ENCODE results near the gene CDCA3.
"Not testable (repeated sequence)": the region's sequence is repeated elsewhere in the genome, so short reads cannot be mapped to it uniquely, and the experiment has no call there.

The CDCA3 gene

GRCh38 chr12:6869049-6870021 is 18.2 kb upstream of the CDCA3 start:
- no peak for ATAC-seq (replicated peaks; ENCODE audit: extremely low read depth, poor library complexity, severe bottlenecking)
- H3K9me3 Mint-ChIP-seq, result no peaks in the 10 kb centered on the region
- peak overlapping the region; percentile 84 for H3K27ac Mint-ChIP-seq (ENCODE audit: low read depth)
- DNase-seq (ENCODE audit: low spot score in 2 of 2), result peak; percentile 78 to 87
- H3K36me3 Mint-ChIP-seq (ENCODE audit: insufficient read depth), result peaks cover 31% of the 10 kb centered on the region
- no peaks in the 10 kb centered on the region for H3K27me3 Mint-ChIP-seq
- peaks cover 54% of the 10 kb centered on the region for H3K4me1 Mint-ChIP-seq
- peak overlapping the region; percentile 84 for H3K4me3 Mint-ChIP-seq

- H3K4me1 Mint-ChIP-seq, result peaks cover 50% of the 10 kb centered on the region
- no peaks in the 10 kb centered on the region for H3K9me3 Mint-ChIP-seq
- DNase-seq (ENCODE audit: low spot score in 2 of 2) (peak in 1 of 2 donors; percentile 23), ATAC-seq (replicated peaks; ENCODE audit: extremely low read depth, poor library complexity, severe bottlenecking) (no peak)
- H3K36me3 Mint-ChIP-seq (ENCODE audit: insufficient read depth), result peaks cover 31% of the 10 kb centered on the region
- no peaks in the 10 kb centered on the region for H3K27me3 Mint-ChIP-seq
- H3K4me3 Mint-ChIP-seq, result peak overlapping the region; percentile 84
- peak overlapping the region; percentile 84 for H3K27ac Mint-ChIP-seq (ENCODE audit: low read depth)
Observed at GRCh38 chr12:6868211-6869048, 17.3 kb upstream of the CDCA3 start.

- Mint-ChIP-seq H3K4me1 (peaks cover 45% of the 10 kb centered on the region), H3K9me3 (no peaks in the 10 kb centered on the region), H3K27me3 (no peaks in the 10 kb centered on the region), H3K36me3 (ENCODE audit: insufficient read depth) (peaks cover 30% of the 10 kb centered on the region), H3K4me3 (peak within 1 kb of the TSS; percentile 84), H3K27ac (ENCODE audit: low read depth) (peak within 1 kb of the TSS; percentile 84)
- DNase-seq (ENCODE audit: low spot score in 2 of 2) (peak; percentile 38 to 49), ATAC-seq (replicated peaks; ENCODE audit: extremely low read depth, poor library complexity, severe bottlenecking) (peak; percentile 72)
Observed at GRCh38 chr12:6867413-6868210, 16.5 kb upstream of the CDCA3 start, which contains the start of gene TPI1. Gene TPI1, plus strand, starts transcription at chr12:6867531. Its CDS starts 36 bp downstream, at chr12:6867567.

- Mint-ChIP-seq H3K9me3 (no peaks in the 10 kb centered on the region), H3K27me3 (no peaks in the 10 kb centered on the region), H3K36me3 (ENCODE audit: insufficient read depth) (peaks cover 31% of the 10 kb centered on the region), H3K27ac (ENCODE audit: low read depth) (peak overlapping the region; percentile 84), H3K4me3 (peak overlapping the region; percentile 84), H3K4me1 (peaks cover 38% of the 10 kb centered on the region)
- ATAC-seq (replicated peaks; ENCODE audit: extremely low read depth, poor library complexity, severe bottlenecking) (peak; percentile 4), DNase-seq (ENCODE audit: low spot score in 2 of 2) (no peak)
Observed at GRCh38 chr12:6866920-6867412, 15.9 kb upstream of the CDCA3 start.

- Mint-ChIP-seq H3K27me3 (no peaks in the 10 kb centered on the region), H3K9me3 (no peaks in the 10 kb centered on the region), H3K4me1 (peaks cover 32% of the 10 kb centered on the region), H3K36me3 (ENCODE audit: insufficient read depth) (peaks cover 32% of the 10 kb centered on the region), H3K4me3 (peak overlapping the region; percentile 84), H3K27ac (ENCODE audit: low read depth) (no peak overlapping the region)
- no peak for DNase-seq (ENCODE audit: low spot score in 2 of 2)
- no peak for ATAC-seq (replicated peaks; ENCODE audit: extremely low read depth, poor library complexity, severe bottlenecking)
Observed at GRCh38 chr12:6866163-6866919, 15.3 kb upstream of the CDCA3 start.

GRCh38 chr12:6865307-6865706 is 14.2 kb upstream of the CDCA3 start:
- peaks cover 24% of the 10 kb centered on the region for H3K4me1 Mint-ChIP-seq
- not testable (repeated sequence) for DNase-seq (ENCODE audit: low spot score in 2 of 2); ATAC-seq (replicated peaks; ENCODE audit: extremely low read depth, poor library complexity, severe bottlenecking); H3K27ac Mint-ChIP-seq (ENCODE audit: low read depth); H3K27me3 Mint-ChIP-seq; H3K9me3 Mint-ChIP-seq
- H3K36me3 Mint-ChIP-seq (ENCODE audit: insufficient read depth), result peaks cover 38% of the 10 kb centered on the region
- H3K4me3 Mint-ChIP-seq, result peak overlapping the region; percentile 84

- ATAC-seq (replicated peaks; ENCODE audit: extremely low read depth, poor library complexity, severe bottlenecking) (no peak), DNase-seq (ENCODE audit: low spot score in 2 of 2) (no peak)
- no peaks in the 10 kb centered on the region for H3K9me3 Mint-ChIP-seq
- H3K27me3 Mint-ChIP-seq, result no peaks in the 10 kb centered on the region
- H3K4me3 Mint-ChIP-seq, result no peak overlapping the region
- H3K36me3 Mint-ChIP-seq (ENCODE audit: insufficient read depth), result peaks cover 35% of the 10 kb centered on the region
- H3K4me1 Mint-ChIP-seq, result peaks cover 8% of the 10 kb centered on the region
- H3K27ac Mint-ChIP-seq (ENCODE audit: low read depth), result no peak overlapping the region
Observed at GRCh38 chr12:6863586-6864321, 12.7 kb upstream of the CDCA3 start.

- H3K4me1 Mint-ChIP-seq, result peaks cover 1% of the 10 kb centered on the region
- ATAC-seq (replicated peaks; ENCODE audit: extremely low read depth, poor library complexity, severe bottlenecking) (no peak), DNase-seq (ENCODE audit: low spot score in 2 of 2) (no peak)
- H3K36me3 Mint-ChIP-seq (ENCODE audit: insufficient read depth), result peaks cover 36% of the 10 kb centered on the region
- H3K9me3 Mint-ChIP-seq, result no peaks in the 10 kb centered on the region
- H3K4me3 Mint-ChIP-seq, result no peak overlapping the region
- no peaks in the 10 kb centered on the region for H3K27me3 Mint-ChIP-seq
- H3K27ac Mint-ChIP-seq (ENCODE audit: low read depth), result no peak overlapping the region
Observed at GRCh38 chr12:6863033-6863432, 11.9 kb upstream of the CDCA3 start.

- Mint-ChIP-seq H3K27me3 (no peaks in the 10 kb centered on the region), H3K9me3 (no peaks in the 10 kb centered on the region), H3K4me3 (no peak overlapping the region), H3K36me3 (ENCODE audit: insufficient read depth) (peaks cover 42% of the 10 kb centered on the region), H3K4me1 (no peaks in the 10 kb centered on the region), H3K27ac (ENCODE audit: low read depth) (no peak overlapping the region)
- ATAC-seq (replicated peaks; ENCODE audit: extremely low read depth, poor library complexity, severe bottlenecking) (no peak), DNase-seq (ENCODE audit: low spot score in 2 of 2) (no peak)
Observed at GRCh38 chr12:6861391-6861790, 10.3 kb upstream of the CDCA3 start.

- no peaks in the 10 kb centered on the region for H3K9me3 Mint-ChIP-seq
- ATAC-seq (replicated peaks; ENCODE audit: extremely low read depth, poor library complexity, severe bottlenecking) (no peak), DNase-seq (ENCODE audit: low spot score in 2 of 2) (no peak)
- no peak overlapping the region for H3K27ac Mint-ChIP-seq (ENCODE audit: low read depth)
- no peak overlapping the region for H3K4me3 Mint-ChIP-seq
- peaks cover 1% of the 10 kb centered on the region for H3K4me1 Mint-ChIP-seq
- peaks cover 41% of the 10 kb centered on the region for H3K36me3 Mint-ChIP-seq (ENCODE audit: insufficient read depth)
- no peaks in the 10 kb centered on the region for H3K27me3 Mint-ChIP-seq
Observed at GRCh38 chr12:6860942-6861341, 9.9 kb upstream of the CDCA3 start.

- no peak overlapping the region for H3K4me3 Mint-ChIP-seq
- no peak overlapping the region for H3K27ac Mint-ChIP-seq (ENCODE audit: low read depth)
- ATAC-seq (replicated peaks; ENCODE audit: extremely low read depth, poor library complexity, severe bottlenecking), result no peak
- H3K9me3 Mint-ChIP-seq, result no peaks in the 10 kb centered on the region
- peaks cover 6% of the 10 kb centered on the region for H3K4me1 Mint-ChIP-seq
- no peak for DNase-seq (ENCODE audit: low spot score in 2 of 2)
- H3K27me3 Mint-ChIP-seq, result no peaks in the 10 kb centered on the region
- peaks cover 44% of the 10 kb centered on the region for H3K36me3 Mint-ChIP-seq (ENCODE audit: insufficient read depth)
Observed at GRCh38 chr12:6860116-6860515, 9.0 kb upstream of the CDCA3 start.

Measured in central memory CD8-positive, alpha-beta T cell (primary cell).